CD14-positive monocyte (primary cell): ENCODE results near the gene TMIGD1. TPM values are rescaled to one million over a fixed set of nuclear protein-coding genes. Genes with fewer than 3 reads are reported as not detected.
A peak's percentile ranks its signal among the peaks of the same experiment; 100 is the strongest.

Experiments
- DNase-seq, 3 donors: peaks; one replicate each; pipeline ENCODE4 v3.0.0-alpha.2; 2011 to 2022
- H2AFZ ChIP-seq: 2 replicates; pipeline ENCODE4 v1.6.0; 2012; ENCODE audit warnings: mild to moderate bottlenecking, low read depth, low read length, inconsistent platforms; ENCODE audit not compliant: insufficient read depth, poor library complexity, severe bottlenecking
- H3K27ac ChIP-seq, 2 donors: 1 replicate in 1 of 2; 2 replicates in 1 of 2; pipeline ENCODE4 v1.5.1; 2012 to 2013; ENCODE audit warnings: low read length in 2 of 2, control low read depth in 1 of 2, inconsistent platforms in 1 of 2, low read depth in 1 of 2, mild to moderate bottlenecking in 1 of 2
- H3K27me3 ChIP-seq, 2 donors: one replicate each; pipeline versions ENCODE4 v1.6.0 to v1.6.1; 2011 to 2013; ENCODE audit warnings: low read length in 2 of 2; ENCODE audit not compliant: control insufficient read depth in 2 of 2, insufficient read depth in 2 of 2
- H3K36me3 ChIP-seq, 2 donors: replicated peaks in 1 of 2; 1 replicate in 1 of 2; 2 replicates in 1 of 2; pipeline versions ENCODE4 v1.5.1 to v1.6.1; 2012 to 2013; ENCODE audit warnings: low read length in 2 of 2, control low read depth in 1 of 2, inconsistent platforms in 1 of 2, mild to moderate bottlenecking in 1 of 2; ENCODE audit not compliant: insufficient read depth in 2 of 2, control insufficient read depth in 1 of 2
- H3K4me1 ChIP-seq, 2 donors: 1 replicate in 1 of 2; 2 replicates in 1 of 2; pipeline versions ENCODE4 v1.5.1 to v1.6.1; 2012 to 2013; ENCODE audit warnings: low read length in 2 of 2, control low read depth in 1 of 2, inconsistent platforms in 1 of 2, mild to moderate bottlenecking in 1 of 2, moderate library complexity in 1 of 2; ENCODE audit not compliant: insufficient read depth in 2 of 2, control insufficient read depth in 1 of 2
- H3K4me2 ChIP-seq: replicated peaks from 2 replicates; pipeline ENCODE3; 2012; ENCODE audit warnings: low read length, moderate library complexity, mild to moderate bottlenecking; ENCODE audit not compliant: poor library complexity, severe bottlenecking; ENCODE audit errors: extremely low read depth
- H3K4me3 ChIP-seq, 3 experiments: fragments of 200-600 bp in 1 of 3; sonication (generic) in 1 of 3; replicated peaks in 1 of 3; 1 replicate in 2 of 3; 2 replicates in 1 of 3; pipeline ENCODE4 v1.5.1; 2011 to 2013; ENCODE audit warnings: low read length in 3 of 3, mild to moderate bottlenecking in 3 of 3, control low read depth in 2 of 3, low read depth in 2 of 3, inconsistent platforms in 1 of 3, moderate library complexity in 1 of 3
- H3K79me2 ChIP-seq: 2 replicates; pipeline ENCODE4 v1.6.0; 2012; ENCODE audit warnings: mild to moderate bottlenecking, control low read depth, inconsistent platforms, low read length, moderate library complexity; ENCODE audit not compliant: insufficient read depth
- H3K9ac ChIP-seq: 2 replicates; pipeline ENCODE4 v1.6.0; 2017; ENCODE audit warnings: low read length, mild to moderate bottlenecking; ENCODE audit not compliant: insufficient read depth, poor library complexity, severe bottlenecking
- H3K9me3 ChIP-seq, 2 donors: replicated peaks in 1 of 2; 1 replicate in 1 of 2; 2 replicates in 1 of 2; pipeline versions ENCODE4 v1.5.1 to v1.6.1; 2012 to 2013; ENCODE audit warnings: low read length in 2 of 2, control low read depth in 1 of 2; ENCODE audit not compliant: control insufficient read depth in 1 of 2, insufficient read depth in 1 of 2
- H4K20me1 ChIP-seq: 2 replicates; pipeline ENCODE4 v1.6.0; 2012; ENCODE audit warnings: mild to moderate bottlenecking, low read length, control low read depth, moderate library complexity; ENCODE audit not compliant: insufficient read depth
- H3K27ac Mint-ChIP-seq, 7 donors: one replicate each; pipeline ENCODE4 v1.8.0; 2020; ENCODE audit warnings: mild to moderate bottlenecking in 7 of 7, mixed read lengths in 7 of 7, moderate library complexity in 6 of 7, inconsistent platforms in 2 of 7
- H3K27me3 Mint-ChIP-seq, 3 donors: one replicate each; pipeline ENCODE4 v1.8.0; 2021 to 2022; ENCODE audit warnings: low read depth in 3 of 3, mild to moderate bottlenecking in 3 of 3, mixed read lengths in 3 of 3, moderate library complexity in 3 of 3, inconsistent platforms in 1 of 3
- H3K36me3 Mint-ChIP-seq, 2 donors: one replicate each; pipeline ENCODE4 v1.8.0; 2020; ENCODE audit warnings: mixed read lengths in 2 of 2, inconsistent platforms in 1 of 2, mild to moderate bottlenecking in 1 of 2
- H3K4me1 Mint-ChIP-seq: one replicate; pipeline ENCODE4 v1.8.0; 2020; ENCODE audit warnings: mild to moderate bottlenecking, mixed read lengths
- H3K4me3 Mint-ChIP-seq, 2 donors: one replicate each; pipeline ENCODE4 v1.8.0; 2020; ENCODE audit warnings: mild to moderate bottlenecking in 2 of 2, mixed read lengths in 2 of 2, moderate library complexity in 1 of 2
- H3K9me3 Mint-ChIP-seq, 7 donors: one replicate each; pipeline ENCODE4 v1.8.0; 2020 to 2022; ENCODE audit warnings: mixed read lengths in 7 of 7, mild to moderate bottlenecking in 6 of 7, moderate library complexity in 6 of 7, inconsistent platforms in 2 of 7
- WGBS: methylation state at CpG from one replicate; pipeline ENCODE4 v1.1.5; 2013; ENCODE audit warnings: missing lambda C conversion rate; ENCODE audit not compliant: insufficient coverage; 5-methylcytosine and 5-hydroxymethylcytosine counted together
- intact Hi-C, 2 donors: fragments of 100-400 bp; cut with micrococcal nuclease; formaldehyde crosslinking; loops; one replicate each; pipeline versions ENCODE4 v1.15.0 to v1.15.1; 2023
- polyA plus RNA-seq, 3 donors: library from polyadenylated mRNA; depleted of rRNA in 1 of 3; unstranded in 2 of 3; stranded (reverse) in 1 of 3; fragments of 300-500 nt in 2 of 3; fragments of >200 nt in 1 of 3; fragmentation: Illumina TruSeq in 2 of 3; gene quantifications; 1 replicate in 2 of 3; 2 replicates in 1 of 3; pipeline ENCODE4 v1.2.3, GENCODE V29; 2012 to 2021
- TF ChIP-seq, protein P1 (sequence below): fragments of 200-600 bp; IDR thresholded peaks from one replicate; pipeline ENCODE4 v1.8.0; 2022; ENCODE audit warnings: antibody characterized with exemption, mild to moderate bottlenecking

The TMIGD1 gene
- polyA plus RNA-seq, 3 donors = not detected

DNA sequence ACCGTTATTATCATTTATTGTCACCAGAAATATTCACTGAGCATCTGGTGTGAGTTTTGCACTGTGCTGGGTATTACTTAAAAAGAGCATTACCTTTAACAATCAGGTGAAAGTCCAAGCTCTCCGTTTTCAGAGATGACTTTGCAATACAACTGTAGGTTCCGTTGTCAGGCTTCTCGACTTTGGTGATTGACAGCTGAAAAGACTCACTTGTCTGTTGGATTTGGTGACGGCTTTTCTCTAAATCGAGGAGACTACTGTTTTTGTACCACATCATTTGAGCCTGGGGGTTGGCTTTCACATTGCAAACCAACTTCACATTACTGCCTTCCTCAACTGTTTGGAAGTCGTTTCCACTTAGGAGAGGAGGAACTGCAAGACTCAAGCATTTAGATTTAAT lies 9.1 kb downstream of the TMIGD1 start:
- Histone ChIP-seq H2AFZ (no peak overlapping the region), H3K9me3 (no peaks in the 10 kb centered on the region), H3K4me2 (no peak overlapping the region), H4K20me1 (no peaks in the 10 kb centered on the region), H3K4me3 (no peak overlapping the region), H3K9ac (no peak overlapping the region), H3K27me3 (no peaks in the 10 kb centered on the region), H3K79me2 (no peaks in the 10 kb centered on the region), H3K36me3 (no peaks in the 10 kb centered on the region), H3K27ac (no peak overlapping the region), H3K4me1 (peaks cover 12 to 16% of the 10 kb centered on the region in 2 donors)
- TF ChIP-seq, protein P1, sequence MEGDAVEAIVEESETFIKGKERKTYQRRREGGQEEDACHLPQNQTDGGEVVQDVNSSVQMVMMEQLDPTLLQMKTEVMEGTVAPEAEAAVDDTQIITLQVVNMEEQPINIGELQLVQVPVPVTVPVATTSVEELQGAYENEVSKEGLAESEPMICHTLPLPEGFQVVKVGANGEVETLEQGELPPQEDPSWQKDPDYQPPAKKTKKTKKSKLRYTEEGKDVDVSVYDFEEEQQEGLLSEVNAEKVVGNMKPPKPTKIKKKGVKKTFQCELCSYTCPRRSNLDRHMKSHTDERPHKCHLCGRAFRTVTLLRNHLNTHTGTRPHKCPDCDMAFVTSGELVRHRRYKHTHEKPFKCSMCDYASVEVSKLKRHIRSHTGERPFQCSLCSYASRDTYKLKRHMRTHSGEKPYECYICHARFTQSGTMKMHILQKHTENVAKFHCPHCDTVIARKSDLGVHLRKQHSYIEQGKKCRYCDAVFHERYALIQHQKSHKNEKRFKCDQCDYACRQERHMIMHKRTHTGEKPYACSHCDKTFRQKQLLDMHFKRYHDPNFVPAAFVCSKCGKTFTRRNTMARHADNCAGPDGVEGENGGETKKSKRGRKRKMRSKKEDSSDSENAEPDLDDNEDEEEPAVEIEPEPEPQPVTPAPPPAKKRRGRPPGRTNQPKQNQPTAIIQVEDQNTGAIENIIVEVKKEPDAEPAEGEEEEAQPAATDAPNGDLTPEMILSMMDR = no peak
- Mint-ChIP-seq H3K9me3 (no peaks in the 10 kb centered on the region), H3K36me3 (no peaks in the 10 kb centered on the region), H3K4me1 (peaks cover 17% of the 10 kb centered on the region), H3K27ac (no peak overlapping the region), H3K27me3 (peaks cover 0 to 4% (median 3%) of the 10 kb centered on the region in 3 donors), H3K4me3 (no peak overlapping the region)
- intact Hi-C loops = no loop called here
- no peak for DNase-seq
- WGBS = 83% methylated on average over 3 of the region's 7 CpGs

DNA sequence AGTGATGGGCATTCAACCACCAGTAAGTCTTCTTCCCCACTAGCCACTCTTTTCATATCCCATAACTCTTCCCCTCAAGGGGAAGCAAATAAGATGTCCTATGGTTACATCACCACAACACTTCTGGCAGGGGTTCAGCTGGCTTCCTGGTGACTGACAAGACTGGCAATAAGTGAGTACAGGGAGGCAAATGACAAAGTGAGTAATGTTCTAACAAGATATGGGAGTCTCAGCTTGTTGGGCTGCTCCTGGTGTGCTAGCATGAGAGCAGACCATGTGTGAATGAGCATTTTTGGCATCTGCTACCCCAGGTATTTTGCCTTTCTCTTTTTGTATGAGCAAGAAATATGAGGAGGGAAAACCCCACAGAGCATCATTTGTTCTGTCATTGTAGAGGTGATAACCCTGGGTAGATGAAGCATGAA lies 9.9 kb downstream of the TMIGD1 start:
- intact Hi-C loops = no loop called here
- peaks cover 0 to 4% (median 3%) of the 10 kb centered on the region in 3 donors for H3K27me3 Mint-ChIP-seq
- Histone ChIP-seq H3K79me2 (no peaks in the 10 kb centered on the region), H4K20me1 (no peaks in the 10 kb centered on the region), H3K9ac (no peak overlapping the region), H3K4me1 (peaks cover 12 to 16% of the 10 kb centered on the region in 2 donors), H3K27ac (no peak overlapping the region), H3K27me3 (no peaks in the 10 kb centered on the region), H3K9me3 (no peaks in the 10 kb centered on the region), H2AFZ (no peak overlapping the region), H3K4me3 (peak overlapping the region in 1 of 3 experiments; percentile 0), H3K4me2 (peak overlapping the region; percentile 26), H3K36me3 (no peaks in the 10 kb centered on the region)
- peak overlapping the region in 2 of 7 donors; percentile 11 to 38 for H3K27ac Mint-ChIP-seq
- TF ChIP-seq, protein P1 = no peak
- H3K4me1 Mint-ChIP-seq = peaks cover 17% of the 10 kb centered on the region
- H3K9me3 Mint-ChIP-seq = no peaks in the 10 kb centered on the region
- no peaks in the 10 kb centered on the region for H3K36me3 Mint-ChIP-seq
- peak; percentile 61 to 74 (median 64) for DNase-seq
- H3K4me3 Mint-ChIP-seq = no peak overlapping the region
